Testis (tissue), 2 donors: ENCODE results near the gene U2AF2.

Experiments used
- POLR2A ChIP-seq: fragments of 450-650 bp; IDR thresholded peaks from one replicate; pipeline ENCODE4 v1.6.1; 2017; ENCODE audit warnings: antibody characterized with exemption, mild to moderate bottlenecking, moderate library complexity
- TF ChIP-seq, protein P1 (sequence below), 3 experiments: fragments of 450-650 bp in 2 of 3; fragments of 200-600 bp in 1 of 3; sonication (generic) in 1 of 3; IDR thresholded peaks; one replicate each; pipeline ENCODE4 v1.5.1; 2016 to 2019; ENCODE audit warnings: antibody characterized with exemption in 3 of 3, mild to moderate bottlenecking in 2 of 3, moderate library complexity in 1 of 3

DNA sequence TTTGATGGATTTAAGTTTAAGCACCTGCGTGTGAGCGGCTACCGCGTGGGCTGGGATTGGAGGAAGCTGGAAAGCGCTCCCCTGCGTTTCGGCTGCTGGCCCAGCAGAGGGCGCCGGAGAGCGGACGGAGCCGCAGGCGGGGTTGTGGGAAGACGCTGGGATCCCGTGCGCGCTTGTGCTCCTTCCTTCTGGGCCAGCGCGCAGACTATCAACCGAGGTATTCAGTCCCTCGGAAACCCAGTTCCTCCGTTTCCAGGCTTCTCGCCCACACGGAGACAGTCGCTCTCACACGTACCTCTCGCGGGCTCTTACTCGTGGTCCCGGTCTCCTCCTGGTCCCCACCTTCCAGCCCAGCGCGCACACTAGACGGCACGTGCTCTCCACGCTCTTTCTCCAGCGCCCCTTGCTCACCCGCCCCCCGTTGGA lies 49.0 kb downstream of the U2AF2 start:
- TF ChIP-seq, protein P1, sequence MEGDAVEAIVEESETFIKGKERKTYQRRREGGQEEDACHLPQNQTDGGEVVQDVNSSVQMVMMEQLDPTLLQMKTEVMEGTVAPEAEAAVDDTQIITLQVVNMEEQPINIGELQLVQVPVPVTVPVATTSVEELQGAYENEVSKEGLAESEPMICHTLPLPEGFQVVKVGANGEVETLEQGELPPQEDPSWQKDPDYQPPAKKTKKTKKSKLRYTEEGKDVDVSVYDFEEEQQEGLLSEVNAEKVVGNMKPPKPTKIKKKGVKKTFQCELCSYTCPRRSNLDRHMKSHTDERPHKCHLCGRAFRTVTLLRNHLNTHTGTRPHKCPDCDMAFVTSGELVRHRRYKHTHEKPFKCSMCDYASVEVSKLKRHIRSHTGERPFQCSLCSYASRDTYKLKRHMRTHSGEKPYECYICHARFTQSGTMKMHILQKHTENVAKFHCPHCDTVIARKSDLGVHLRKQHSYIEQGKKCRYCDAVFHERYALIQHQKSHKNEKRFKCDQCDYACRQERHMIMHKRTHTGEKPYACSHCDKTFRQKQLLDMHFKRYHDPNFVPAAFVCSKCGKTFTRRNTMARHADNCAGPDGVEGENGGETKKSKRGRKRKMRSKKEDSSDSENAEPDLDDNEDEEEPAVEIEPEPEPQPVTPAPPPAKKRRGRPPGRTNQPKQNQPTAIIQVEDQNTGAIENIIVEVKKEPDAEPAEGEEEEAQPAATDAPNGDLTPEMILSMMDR (IDR thresholded peaks at IDR 0.05) = peak; percentile 30 to 89 (median 75)
- TF ChIP-seq POLR2A = no peak
